ENCODE data around the gene TOP1. TPM values are rescaled to one million over a fixed set of nuclear protein-coding genes. Genes with fewer than 3 reads are reported as not detected.

Gene TOP1
- total and polyA plus RNA-seq, 9 of the 15 experiments (the other 6 are each of a cell fraction or from before 2014, with no cell fraction given), result 26.4 to 127 (median 39.6) TPM

DNA sequence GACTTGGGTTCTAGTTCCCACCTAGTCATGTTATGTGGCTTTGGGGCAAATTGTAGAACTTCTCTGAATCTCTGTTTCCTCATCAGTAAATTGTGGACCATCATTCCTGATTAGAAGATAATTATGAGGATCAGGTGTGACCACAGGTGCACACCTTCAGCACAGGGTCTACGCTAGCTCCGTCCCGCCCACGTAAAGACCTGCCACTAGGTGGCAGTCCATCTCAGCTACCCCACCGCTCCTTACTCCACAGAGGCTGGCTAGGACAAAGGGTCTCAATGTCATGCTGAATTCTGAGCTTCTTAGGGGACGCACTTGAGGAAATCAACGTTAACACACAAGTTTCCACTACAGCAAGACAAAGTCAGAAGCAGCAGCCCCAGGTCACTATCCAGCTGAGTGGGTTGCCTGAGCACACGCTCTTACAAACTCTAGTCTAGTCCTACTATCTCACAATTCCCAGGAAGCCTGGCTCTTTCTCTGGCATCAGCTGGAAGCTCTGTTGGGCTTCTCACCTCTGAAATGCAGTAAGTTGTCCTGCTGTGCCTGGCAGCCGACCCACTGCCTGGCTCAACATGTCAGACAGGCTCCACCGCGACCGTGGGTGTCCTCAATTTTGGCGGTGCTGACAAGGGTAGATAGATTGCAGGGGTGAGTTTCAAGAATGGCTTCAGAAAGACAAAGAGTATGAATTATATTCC lies 106.7 kb downstream of the TOP1 start (continued):
- peak; percentile 43; the same call in 1 of the 2 replicates for TF ChIP-seq CBFB (CRISPR knock-in tag; IDR thresholded peaks at IDR 0.05)
- no peak for TF ChIP-seq KHSRP (IDR thresholded peaks at IDR 0.05)
- no peak for TF ChIP-seq DMBX1 (CRISPR knock-in tag; IDR thresholded peaks at IDR 0.05; ENCODE audit: borderline replicate concordance)
- TF ChIP-seq, protein P1, sequence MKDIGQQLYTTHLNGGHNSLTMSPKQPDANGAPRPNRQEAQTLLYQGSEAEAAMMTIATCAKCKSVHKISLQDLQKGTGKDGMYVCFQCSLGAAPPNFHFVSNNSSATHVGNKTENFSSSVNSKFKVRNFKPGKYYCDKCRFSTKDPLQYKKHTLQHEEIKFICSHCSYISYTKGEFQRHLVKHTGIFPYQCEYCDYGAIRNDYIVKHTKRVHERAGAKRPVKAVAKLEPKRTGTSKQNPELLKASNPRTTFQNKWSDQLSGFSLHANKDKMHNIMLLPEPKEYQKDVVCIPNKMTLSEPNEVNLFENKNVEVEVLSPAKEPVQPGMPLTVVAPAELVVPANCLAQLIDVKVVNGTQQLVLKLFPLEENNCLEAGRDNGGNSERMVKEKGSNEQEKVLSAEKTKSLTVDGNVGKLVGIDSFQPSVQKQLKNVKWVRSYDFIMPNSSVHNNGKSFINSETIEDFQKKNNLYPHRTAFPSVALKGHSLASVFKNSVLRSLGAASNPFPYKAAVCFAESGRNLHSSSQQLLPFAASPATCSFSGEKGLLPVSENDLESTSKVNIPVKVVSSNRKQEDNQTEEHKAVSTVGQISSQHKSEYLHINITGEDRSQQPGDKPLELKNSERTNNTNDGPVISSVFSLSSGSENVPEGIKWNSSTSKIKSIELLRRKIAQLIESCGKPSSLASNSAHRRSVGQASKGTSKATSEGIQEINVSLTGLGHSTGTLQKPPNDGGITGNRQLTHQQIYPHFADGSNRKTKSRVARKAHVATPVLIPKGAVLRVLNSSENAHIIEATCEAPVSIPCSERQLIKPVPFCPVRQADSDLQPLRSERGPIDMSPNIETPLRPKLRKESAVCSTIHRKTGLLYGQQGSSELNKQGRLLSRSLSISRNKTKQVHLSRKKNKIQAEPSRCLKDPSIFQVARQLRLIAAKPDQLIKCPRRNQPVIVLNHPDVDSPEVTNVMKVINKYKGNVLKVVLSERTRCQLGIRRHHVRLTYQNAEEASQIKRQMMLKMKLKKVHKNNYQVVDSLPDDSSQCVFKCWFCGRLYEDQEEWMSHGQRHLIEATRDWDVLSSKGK (CRISPR knock-in tag; IDR thresholded peaks at IDR 0.05), result no peak
- no peak for TF ChIP-seq ATF1 (CRISPR knock-in tag; IDR thresholded peaks at IDR 0.05)
- peak; percentile 50; the same call in 1 of the 2 replicates for TF ChIP-seq ATF1 (tag; IDR thresholded peaks at IDR 0.05)
- TF ChIP-seq POLR3G (IDR thresholded peaks at IDR 0.05; ENCODE audit: extremely low read depth, insufficient read length, insufficient replicate concordance), result no peak
- TF ChIP-seq HNRNPLL (IDR thresholded peaks at IDR 0.05; ENCODE audit: low read depth, low read length, poor library complexity, severe bottlenecking), result peak; percentile 70
- TF ChIP-seq ZNF780A (CRISPR knock-in tag; IDR thresholded peaks at IDR 0.05), result no peak
- no peak for TF ChIP-seq NCOA2 (IDR thresholded peaks at IDR 0.05; ENCODE audit: partially characterized antibody in 2 of 2)
- TF ChIP-seq GATA2 (CRISPR knock-in tag; IDR thresholded peaks at IDR 0.05), result peak; percentile 14; the same call in 1 of the 2 replicates
- 0 out of 2 replicates have a peak, but pooled peaks have one; percentile 40 for TF ChIP-seq CTBP1 (IDR thresholded peaks at IDR 0.05; ENCODE audit: borderline replicate concordance)
- peak; percentile 46; the same call in 1 of the 2 replicates for TF ChIP-seq CC2D1A (IDR thresholded peaks at IDR 0.05)
- 0 out of 2 replicates have a peak, but pooled peaks have one; percentile 11 for TF ChIP-seq ZBTB33 (CRISPR knock-in tag; IDR thresholded peaks at IDR 0.05)
- 0 out of 4 replicates have a peak, but pooled peaks of 1 of the 2 experiments have one; percentile 3 for TF ChIP-seq RCOR1 (IDR thresholded peaks at IDR 0.05; ENCODE audit: borderline replicate concordance in 1 of 2, low read depth in 2 of 2, low read length in 2 of 2)
- peak; percentile 18 for TF ChIP-seq TBP (optimal IDR thresholded peaks at IDR 0.05; ENCODE audit: low read depth, low read length)
- peak; percentile 85 to 97 (median 85) for TF ChIP-seq CTCF (IDR thresholded peaks at IDR 0.05 in 2 of 3, conservative IDR thresholded peaks at IDR 0.05 in 1 of 3; ENCODE audit: insufficient read depth in 2 of 3, low read depth in 1 of 3, low read length in 3 of 3)
